GM20000 (cell line): ENCODE results near the gene MSS51.

Experiments used
- DNase-seq: peaks from one replicate; pipeline ENCODE4 v3.0.0; 2012; ENCODE audit warnings: low spot score
- TF ChIP-seq, protein P1 (sequence below): IDR thresholded peaks from 2 replicates; pipeline ENCODE4 v1.5.1; 2012; ENCODE audit warnings: mild to moderate bottlenecking, control low read depth; ENCODE audit errors: extremely low read depth, missing control alignments

Gene MSS51

DNA sequence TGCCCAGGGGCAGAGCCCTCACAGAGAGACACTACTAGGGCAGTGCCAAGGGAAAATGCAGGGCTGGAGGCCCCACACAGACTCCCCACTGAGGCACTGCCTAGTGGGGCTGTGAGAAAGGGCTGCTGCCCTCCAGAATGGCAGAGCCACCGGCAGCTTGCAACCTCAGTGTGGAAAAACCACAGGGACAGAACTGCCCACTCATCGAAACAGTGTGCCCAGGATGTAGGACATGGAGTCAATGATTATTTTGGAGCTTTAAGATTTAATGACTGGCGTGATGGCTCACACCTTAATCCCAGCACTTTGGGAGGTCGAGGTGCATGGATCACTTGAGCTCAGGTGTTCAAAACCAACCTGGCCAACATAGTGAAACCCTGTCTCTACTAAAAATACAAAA lies 27.5 kb upstream of the MSS51 start:
- DNase-seq: no peak
- TF ChIP-seq, protein P1, sequence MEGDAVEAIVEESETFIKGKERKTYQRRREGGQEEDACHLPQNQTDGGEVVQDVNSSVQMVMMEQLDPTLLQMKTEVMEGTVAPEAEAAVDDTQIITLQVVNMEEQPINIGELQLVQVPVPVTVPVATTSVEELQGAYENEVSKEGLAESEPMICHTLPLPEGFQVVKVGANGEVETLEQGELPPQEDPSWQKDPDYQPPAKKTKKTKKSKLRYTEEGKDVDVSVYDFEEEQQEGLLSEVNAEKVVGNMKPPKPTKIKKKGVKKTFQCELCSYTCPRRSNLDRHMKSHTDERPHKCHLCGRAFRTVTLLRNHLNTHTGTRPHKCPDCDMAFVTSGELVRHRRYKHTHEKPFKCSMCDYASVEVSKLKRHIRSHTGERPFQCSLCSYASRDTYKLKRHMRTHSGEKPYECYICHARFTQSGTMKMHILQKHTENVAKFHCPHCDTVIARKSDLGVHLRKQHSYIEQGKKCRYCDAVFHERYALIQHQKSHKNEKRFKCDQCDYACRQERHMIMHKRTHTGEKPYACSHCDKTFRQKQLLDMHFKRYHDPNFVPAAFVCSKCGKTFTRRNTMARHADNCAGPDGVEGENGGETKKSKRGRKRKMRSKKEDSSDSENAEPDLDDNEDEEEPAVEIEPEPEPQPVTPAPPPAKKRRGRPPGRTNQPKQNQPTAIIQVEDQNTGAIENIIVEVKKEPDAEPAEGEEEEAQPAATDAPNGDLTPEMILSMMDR: no peak

- TF ChIP-seq, protein P1: no peak
- DNase-seq: no peak
These were observed 26.4 kb upstream of the MSS51 start for GRCh38 chr10:73459683-73460314.

GRCh38 chr10:73456187-73456890 lies 23.0 kb upstream of the MSS51 start:
- TF ChIP-seq, protein P1: no peak
- no peak for DNase-seq

DNA sequence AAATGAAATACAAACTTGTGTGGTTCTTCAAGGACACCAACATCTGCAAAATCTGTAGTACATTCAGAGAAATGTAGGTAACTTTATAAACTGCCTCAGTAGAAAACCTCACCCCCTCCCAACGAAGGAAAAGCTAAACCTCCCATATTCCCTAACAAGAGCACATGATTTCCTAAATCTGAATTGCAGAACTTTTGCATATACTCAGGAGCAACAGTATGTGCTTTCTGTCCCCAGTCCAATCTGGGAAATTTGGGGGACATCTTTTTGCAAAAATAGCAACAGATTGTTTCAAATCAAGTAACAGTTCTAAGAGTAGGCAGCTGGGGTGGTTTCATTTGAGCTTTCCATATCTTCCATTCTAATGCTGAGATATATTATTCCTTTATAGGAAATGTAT lies 15.8 kb upstream of the MSS51 start:
- TF ChIP-seq, protein P1: no peak
- DNase-seq: no peak

DNA sequence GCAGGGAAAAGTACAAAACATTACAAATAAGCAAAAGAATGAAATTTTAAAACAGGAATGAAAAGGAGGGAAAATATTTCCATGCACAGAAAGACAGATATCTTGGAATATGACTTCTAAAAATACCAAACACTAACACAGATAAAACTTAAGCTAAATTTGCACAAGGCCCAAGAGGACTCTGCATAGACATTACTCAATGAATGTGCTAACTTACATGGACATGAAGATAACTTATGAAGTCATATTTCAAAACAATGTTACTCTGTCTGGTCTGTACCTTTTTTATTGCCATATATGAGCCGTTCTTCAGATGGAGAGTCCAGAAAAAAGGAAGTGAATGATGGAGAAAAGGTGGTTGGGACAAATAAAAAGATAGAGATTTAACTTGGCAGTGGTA lies 15.0 kb upstream of the MSS51 start:
- TF ChIP-seq, protein P1: no peak
- no peak for DNase-seq

- TF ChIP-seq, protein P1: no peak
- DNase-seq: no peak
These were observed 13.6 kb upstream of the MSS51 start for GRCh38 chr10:73446926-73447325.

- TF ChIP-seq, protein P1: no peak
- DNase-seq: no peak
These were observed 11.1 kb upstream of the MSS51 start for GRCh38 chr10:73444457-73444856.
